ENCODE results near the gene MLC1.
"Not testable (repeated sequence)": the region's sequence is repeated elsewhere in the genome, so short reads cannot be mapped to it uniquely, and the experiment has no call there.

The MLC1 gene

GRCh38 chr22:50101870-50102565, 16.8 kb upstream of the MLC1 start:
- no peak for DNase-seq

GRCh38 chr22:50098052-50098451, 12.8 kb upstream of the MLC1 start:
- no peak for DNase-seq

- DNase-seq, result no peak
These were observed 7.1 kb upstream of the MLC1 start for GRCh38 chr22:50092342-50092741.

- DNase-seq, result no peak
These were observed 6.0 kb upstream of the MLC1 start for GRCh38 chr22:50091092-50091768.

GRCh38 chr22:50090412-50090714, 5.1 kb upstream of the MLC1 start:
- no peak for DNase-seq

- DNase-seq, result no peak
These were observed 4.6 kb upstream of the MLC1 start, which contains the start of gene MOV10L1 for GRCh38 chr22:50089682-50090411. MOV10L1 (plus strand) TSS chr22:50090006; CDS start chr22:50090089, 83 bp downstream.

GRCh38 chr22:50089231-50089630, 4.0 kb upstream of the MLC1 start:
- DNase-seq, result no peak

GRCh38 chr22:50088096-50088495, 2.9 kb upstream of the MLC1 start:
- no peak for DNase-seq

- no peak for DNase-seq
These were observed 2.4 kb upstream of the MLC1 start for GRCh38 chr22:50087646-50088045.

GRCh38 chr22:50086975-50087374, 1.7 kb upstream of the MLC1 start:
- DNase-seq, result not testable (repeated sequence)

- no peak for DNase-seq
These were observed 1.3 kb upstream of the MLC1 start for GRCh38 chr22:50086526-50086925.

GRCh38 chr22:50084614-50085021, 608 bp downstream of the MLC1 start:
- no peak for DNase-seq

- DNase-seq, result no peak
These were observed 1.1 kb downstream of the MLC1 start for GRCh38 chr22:50084080-50084477.

- no peak for DNase-seq
These were observed 1.7 kb downstream of the MLC1 start for GRCh38 chr22:50083462-50084079.

GRCh38 chr22:50082961-50083461, 2.2 kb downstream of the MLC1 start:
- DNase-seq, result no peak

- no peak for DNase-seq
These were observed 3.0 kb downstream of the MLC1 start for GRCh38 chr22:50082197-50082715.

- no peak for DNase-seq
These were observed 3.6 kb downstream of the MLC1 start for GRCh38 chr22:50081426-50082196.

GRCh38 chr22:50080077-50080465, 5.2 kb downstream of the MLC1 start:
- no peak for DNase-seq

GRCh38 chr22:50078761-50079160, 6.5 kb downstream of the MLC1 start:
- DNase-seq, result no peak

GRCh38 chr22:50078246-50078645, 7.0 kb downstream of the MLC1 start:
- DNase-seq, result no peak

GRCh38 chr22:50076646-50077535, 8.3 kb downstream of the MLC1 start:
- DNase-seq, result no peak

Measured in NCI-H2081 treated with DMSO at 0.1 percent for 48 hours (cell line).